Endothelial cell of umbilical vein (primary cell): Measurements from ENCODE around the gene SDE2. TPM values are rescaled to one million over a fixed set of nuclear protein-coding genes. Genes with fewer than 3 reads are reported as not detected.

Experiments used
- BruUV-seq: library from RNA; stranded (reverse); fragments of 400-500 nt; replicated peaks from 2 replicates; lab custom pipeline; 2021; lab: Mats Ljungman, UMichigan
- CTCF ChIA-PET: fragments of 300-600, 350-600 bp; sonication (Branson Sonifier 250); formaldehyde crosslinking; loops from one replicate; lab custom pipeline; 2021; ENCODE audit warnings: antibody characterized with exemption, inconsistent platforms; lab: Charles Lee
- POLR2A ChIA-PET: fragments of 300-600, 350-600 bp; sonication (Branson Sonifier 250); formaldehyde crosslinking; loops from one replicate; lab custom pipeline; 2021; ENCODE audit warnings: antibody characterized with exemption, inconsistent platforms; lab: Charles Lee
- DNase-seq: peaks from one replicate; pipeline ENCODE4 v3.0.0-alpha.2; 2011; ENCODE audit warnings: low read depth, low spot score
- FAIRE-seq: peaks from 2 replicates; lab custom pipeline; 2011; peaks lifted over from hg19 to GRCh38; lab: Jason Lieb, UNC
- H2AFZ ChIP-seq: 2 replicates; pipeline ENCODE4 v1.6.0; 2012; ENCODE audit warnings: low read depth, low read length, control low read depth, inconsistent platforms
- H3K27ac ChIP-seq: 2 replicates; pipeline ENCODE4 v1.5.1; 2011; ENCODE audit warnings: low read depth, mild to moderate bottlenecking, control low read depth, low read length, moderate library complexity; ENCODE audit not compliant: insufficient read depth
- H3K27me3 ChIP-seq, 2 experiments: 2 replicates each; pipeline versions ENCODE4 v1.6.0 to v1.6.1; 2011; ENCODE audit warnings: low read length in 2 of 2, mixed read lengths in 1 of 2; ENCODE audit not compliant: control insufficient read depth in 2 of 2, insufficient read depth in 2 of 2
- H3K36me3 ChIP-seq, 2 experiments: 2 replicates in 1 of 2; 3 replicates in 1 of 2; pipeline ENCODE4 v1.5.1; 2011; ENCODE audit warnings: low read length in 2 of 2, mild to moderate bottlenecking in 1 of 2, moderate library complexity in 1 of 2; ENCODE audit not compliant: control insufficient read depth in 2 of 2, insufficient read depth in 2 of 2; ENCODE audit errors: extremely low read depth in 1 of 2
- H3K4me1 ChIP-seq: 3 replicates; pipeline ENCODE4 v1.5.1; 2011; ENCODE audit warnings: mild to moderate bottlenecking, low read length; ENCODE audit not compliant: control insufficient read depth, insufficient read depth; ENCODE audit errors: extremely low read depth
- H3K4me2 ChIP-seq: 2 replicates; pipeline ENCODE4 v1.6.1; 2011; ENCODE audit warnings: low read length, control low read depth, mixed read lengths; ENCODE audit not compliant: insufficient read depth
- H3K4me3 ChIP-seq, 3 experiments: fragments of 200-600 bp in 1 of 3; sonication (generic), shearing (Covaris generic) in 1 of 3; replicated peaks in 1 of 3; 2 replicates each; pipeline ENCODE4 v1.5.1; 2011 to 2016; ENCODE audit warnings: control low read depth in 3 of 3, low read length in 3 of 3, mild to moderate bottlenecking in 2 of 3, inconsistent platforms in 1 of 3, low read depth in 1 of 3, moderate library complexity in 1 of 3; ENCODE audit not compliant: insufficient read depth in 1 of 3
- H3K79me2 ChIP-seq: 2 replicates; pipeline ENCODE4 v1.6.0; 2012; ENCODE audit warnings: low read length, inconsistent platforms; ENCODE audit not compliant: control insufficient read depth, insufficient read depth
- H3K9ac ChIP-seq: replicated peaks from 2 replicates; pipeline ENCODE3; 2011; ENCODE audit warnings: low read length, control low read depth; ENCODE audit not compliant: insufficient read depth; ENCODE audit errors: extremely low read depth
- H3K9me1 ChIP-seq: replicated peaks from 3 replicates; pipeline ENCODE4 v1.6.0; 2011; ENCODE audit warnings: mild to moderate bottlenecking, low read length; ENCODE audit not compliant: control insufficient read depth, insufficient read depth; ENCODE audit errors: extremely low read depth
- H3K9me3 ChIP-seq: replicated peaks from 2 replicates; pipeline ENCODE4 v1.5.1; 2012; ENCODE audit warnings: low read length, inconsistent platforms; ENCODE audit not compliant: control insufficient read depth, insufficient read depth
- H4K20me1 ChIP-seq: replicated peaks from 2 replicates; pipeline ENCODE3; 2011; ENCODE audit warnings: mild to moderate bottlenecking, low read length; ENCODE audit not compliant: control insufficient read depth, insufficient read depth; ENCODE audit errors: extremely low read depth
- FOS ChIP-seq: IDR thresholded peaks from 2 replicates; pipeline ENCODE4 v1.6.1; 2011; ENCODE audit warnings: mild to moderate bottlenecking, low read length, moderate library complexity, borderline replicate concordance; ENCODE audit not compliant: insufficient read depth
- JUN ChIP-seq: IDR thresholded peaks from 2 replicates; pipeline ENCODE4 v1.6.1; 2011; ENCODE audit warnings: borderline replicate concordance, low read depth; ENCODE audit not compliant: insufficient read length, insufficient read depth
- MAX ChIP-seq: IDR thresholded peaks from 2 replicates; pipeline ENCODE4 v1.6.1; 2011; ENCODE audit not compliant: insufficient read depth, insufficient read length
- POLR2AphosphoS5 ChIP-seq: IDR thresholded peaks from 2 replicates; pipeline ENCODE4 v1.6.1; 2012; ENCODE audit warnings: low read depth, mild to moderate bottlenecking, control low read depth, low read length, moderate library complexity; ENCODE audit not compliant: insufficient read depth
- dilution Hi-C: fragments of 300-500 bp; cut with MboI; formaldehyde crosslinking; loops from one replicate; pipeline ENCODE4 v1.15.0; 2019; ENCODE audit warnings: low sequenced_read_pairs; ENCODE audit not compliant: extremely low pct_ligation_motif_present
- intact Hi-C: fragments of 100-400 bp; cut with micrococcal nuclease; formaldehyde crosslinking; loops from one replicate; pipeline ENCODE4 v1.10.0; 2022
- polyA plus RNA-seq, 4 experiments: library from polyadenylated mRNA; depleted of rRNA in 3 of 4; stranded (reverse) in 3 of 4; unstranded in 1 of 4; fragments of >200 nt; gene quantifications; 2 replicates each; pipeline versions ENCODE4 v1.2.1 to v1.2.3, GENCODE V29; 2011 to 2012; ENCODE audit warnings: missing spikeins in 1 of 4
- total RNA-seq: library from RNA; stranded (reverse); gene quantifications from 2 replicates; pipeline ENCODE4 v1.2.3, GENCODE V29; 2021

The SDE2 gene
- total and polyA plus RNA-seq, 2 donors (not counting 3 experiments of a cell fraction or from before 2014, with no cell fraction given): 11.9 to 16.1 TPM

GRCh38 chr1:225998560-225999226 lies 450 bp downstream of the SDE2 start:
- CTCF ChIA-PET: interaction anchor here (1.2 to 4.3 kb wide), 5 partner anchors 8 to 66 kb away, joined by 4 to 27 read pairs (median 9); partner anchors contain the start of gene H3-3A
- Histone ChIP-seq H4K20me1 (no peaks in the 10 kb centered on the region), H3K4me2 (peak overlapping the region; percentile 91), H3K9ac (peak overlapping the region; percentile 98), H3K36me3 (no peaks in the 10 kb centered on the region), H2AFZ (peak overlapping the region; percentile 67), H3K27ac (peak overlapping the region; percentile 90), H3K4me1 (peaks cover 52% of the 10 kb centered on the region), H3K4me3 (peak overlapping the region; percentile 75 to 97 (median 90)), H3K79me2 (peaks cover 46% of the 10 kb centered on the region), H3K27me3 (no peaks in the 10 kb centered on the region), H3K9me3 (no peaks in the 10 kb centered on the region), H3K9me1 (no peaks in the 10 kb centered on the region)
- DNase-seq: peak; percentile 49
- POLR2A ChIA-PET: interaction anchor here (0.7 to 1.4 kb wide), 11 partner anchors 11 to 573 kb away, joined by 3 to 29 read pairs (median 4); partner anchors contain the start of genes H3-3A, PYCR2 and SRP9
- intact Hi-C loops: loop anchor here (1.0 to 5.0 kb wide), 4 partner anchors 64 to 343 kb away; partner anchors contain the start of genes ACBD3 and H3-3A
- dilution Hi-C loops: no loop called here
- TF ChIP-seq MAX: no peak
- FAIRE-seq: no peak
- BruUV-seq: TSS peak; percentile 49

- peaks cover 0 to 3% of the 10 kb centered on the region in 2 experiments for H3K36me3 ChIP-seq
Observed at GRCh38 chr1:225996946-225997545, 2.1 kb downstream of the SDE2 start.

More at GRCh38 chr1:225996946-225997545, 2.1 kb downstream of the SDE2 start:
- no peaks in the 10 kb centered on the region for H3K9me1 ChIP-seq
- dilution Hi-C loops: no loop called here
- TF ChIP-seq POLR2AphosphoS5 (peak; percentile 40), MAX (no peak), FOS (peak; percentile 42), JUN (peak; percentile 57)
- no peak overlapping the region for H2AFZ ChIP-seq
- no peaks in the 10 kb centered on the region for H3K27me3 ChIP-seq
- intact Hi-C loops: loop anchor here (5.0 kb wide), 1 partner anchor 190 kb away; the partner anchor contains the start of gene ACBD3
- H3K4me3 ChIP-seq: no peak overlapping the region
- POLR2A ChIA-PET: interaction anchor here (1.4 kb wide), 1 partner anchor 65 kb away, joined by 7 read pairs; the partner anchor contains the start of gene H3-3A
- DNase-seq: peak; percentile 57
- H3K4me2 ChIP-seq: peak overlapping the region; percentile 63
- CTCF ChIA-PET: interaction anchor here (1.3 to 4.3 kb wide), 4 partner anchors 9 to 68 kb away, joined by 4 to 27 read pairs (median 15); partner anchors contain the start of gene H3-3A
- BruUV-seq: no TSS peak
- peak; percentile 4 for FAIRE-seq
- no peaks in the 10 kb centered on the region for H3K9me3 ChIP-seq
- H3K79me2 ChIP-seq: peaks cover 48% of the 10 kb centered on the region
- peak overlapping the region; percentile 17 for H3K9ac ChIP-seq
- no peaks in the 10 kb centered on the region for H4K20me1 ChIP-seq
- H3K27ac ChIP-seq: peak overlapping the region; percentile 90
- peaks cover 39% of the 10 kb centered on the region for H3K4me1 ChIP-seq
